ENCODE results near the gene CREG1.

Gene CREG1

DNA sequence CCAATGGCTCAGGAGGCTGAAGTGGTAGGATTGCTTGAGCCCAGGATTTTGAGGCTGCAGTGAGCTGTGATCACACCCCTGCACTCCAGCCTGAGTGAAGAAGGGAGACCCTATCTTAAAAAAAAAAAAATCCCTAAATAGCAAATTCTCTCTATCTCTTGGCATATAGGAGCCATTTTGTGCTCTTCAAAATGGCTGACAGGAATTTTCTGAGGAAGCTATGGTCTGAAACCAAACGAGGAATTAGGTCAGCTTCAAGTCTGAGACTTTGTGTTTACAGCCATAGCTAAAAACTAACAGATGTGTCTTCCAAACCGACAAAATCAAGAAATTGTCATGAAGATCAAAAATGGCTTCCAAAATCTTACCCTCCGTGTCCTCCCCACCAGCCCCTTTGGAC lies 45.8 kb downstream of the CREG1 start:
- DNase-seq (ENCODE audit: low read depth in 2 of 2), result no peak

DNA sequence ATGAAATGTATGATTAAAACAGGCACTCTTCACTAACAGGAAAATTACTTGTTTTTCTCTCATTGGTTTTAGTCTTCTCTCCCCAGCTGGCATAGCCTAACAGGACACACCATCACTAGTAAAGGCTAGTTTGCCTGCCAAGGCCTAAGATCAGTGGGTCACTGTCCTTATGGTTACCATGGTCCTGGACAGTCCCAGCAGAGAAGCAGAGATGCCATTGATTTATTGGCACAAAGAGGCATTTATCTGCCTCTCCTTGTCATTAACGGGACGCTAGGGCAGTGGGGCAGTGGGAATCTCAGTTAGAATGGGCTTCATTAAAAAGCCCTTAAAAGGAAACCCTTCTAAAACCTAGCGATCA lies 49.1 kb downstream of the CREG1 start:
- no peak for DNase-seq (ENCODE audit: low read depth in 2 of 2)

DNA sequence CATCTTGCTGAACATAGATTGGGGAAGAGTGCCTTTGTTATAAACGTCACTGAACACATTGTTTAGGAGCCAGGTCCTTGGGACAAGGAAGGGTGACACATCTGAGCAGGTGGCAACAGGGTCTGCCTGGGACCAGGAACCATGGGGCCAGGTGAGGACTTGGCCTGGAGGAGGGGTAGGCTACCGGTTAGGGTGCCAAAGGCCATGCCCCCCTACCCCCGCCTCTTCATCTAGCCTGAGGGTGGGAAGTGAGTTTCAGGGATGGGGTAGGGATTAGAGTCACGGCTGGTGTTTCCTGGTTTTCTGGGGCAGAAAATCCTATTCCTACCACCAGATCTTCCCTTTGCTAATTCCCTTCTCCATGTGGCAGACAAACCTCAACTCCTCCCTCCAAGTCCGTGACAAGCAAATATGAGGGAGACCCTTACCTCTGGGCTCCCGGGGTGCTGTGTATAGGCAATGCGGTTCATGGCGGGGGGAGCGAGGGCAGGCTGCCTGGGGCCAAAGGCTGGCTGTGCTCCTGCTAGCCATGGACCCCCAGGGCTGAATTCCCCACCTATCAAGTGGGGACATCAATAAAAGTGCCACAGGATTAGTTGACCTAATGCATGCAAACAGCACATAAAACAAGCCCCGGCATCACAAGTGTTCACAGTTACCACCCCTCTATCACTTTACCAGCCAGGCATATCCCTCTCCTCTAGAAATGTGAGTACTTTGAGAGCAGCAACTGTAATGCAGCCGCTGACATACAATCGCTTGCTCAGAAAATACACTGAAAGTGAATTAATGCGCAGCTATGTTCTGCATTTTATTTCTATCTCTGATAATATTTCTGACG lies 49.7 kb downstream of the CREG1 start:
- DNase-seq (ENCODE audit: low read depth in 2 of 2), result no peak

DNA sequence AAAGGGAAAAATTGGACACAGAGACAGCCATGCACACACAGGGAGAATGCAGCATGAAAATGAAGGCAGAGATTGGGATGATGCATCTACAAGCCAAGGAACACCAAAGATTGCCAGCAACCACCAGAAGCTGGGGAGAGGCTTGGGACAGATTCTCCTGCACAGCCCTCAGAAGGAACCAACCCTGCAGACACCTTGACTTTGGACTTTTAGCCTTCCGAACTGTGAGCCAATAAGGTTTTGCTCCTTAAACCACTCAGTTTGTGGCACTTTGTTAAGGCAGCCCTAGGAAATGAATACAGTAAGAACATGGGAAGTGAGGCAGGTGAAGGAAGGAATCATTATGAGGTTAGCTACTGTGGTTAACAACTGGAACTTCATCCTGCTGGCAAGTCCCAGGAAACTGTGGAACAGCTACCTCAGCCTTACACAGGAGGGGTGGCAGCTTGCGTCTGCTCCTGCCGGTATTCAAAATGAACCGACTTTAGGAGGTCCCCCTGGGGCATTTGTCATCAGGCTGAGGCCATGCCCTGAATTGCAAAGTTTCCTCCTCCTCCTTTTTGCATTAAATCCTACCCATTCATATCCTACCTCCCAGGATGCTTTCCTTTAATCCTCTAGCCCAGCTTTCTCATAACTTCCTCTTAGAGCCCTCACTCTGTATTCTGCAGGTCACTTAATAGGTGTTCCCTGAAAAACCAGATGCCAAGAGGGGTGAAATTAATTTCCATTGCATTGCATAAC lies 50.7 kb downstream of the CREG1 start:
- DNase-seq (ENCODE audit: low read depth in 2 of 2), result no peak

DNA sequence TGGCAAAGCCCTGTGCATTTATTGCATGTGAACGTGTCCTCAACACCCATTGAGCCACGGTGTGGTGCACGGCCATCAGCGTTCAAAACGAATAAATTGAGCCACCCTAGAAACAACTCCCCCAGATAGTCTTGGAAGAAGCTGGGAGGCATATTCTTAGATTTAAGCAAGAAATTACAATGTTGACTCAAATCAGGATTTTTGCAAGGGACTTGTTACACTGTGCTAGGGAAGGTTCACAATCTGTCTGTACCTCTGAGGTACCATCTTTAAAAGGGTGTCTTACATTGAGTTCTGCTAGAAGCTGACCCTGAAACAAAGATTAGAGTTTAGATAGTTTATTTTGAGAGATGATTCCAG lies 51.4 kb downstream of the CREG1 start:
- no peak for DNase-seq (ENCODE audit: low read depth in 2 of 2)

DNA sequence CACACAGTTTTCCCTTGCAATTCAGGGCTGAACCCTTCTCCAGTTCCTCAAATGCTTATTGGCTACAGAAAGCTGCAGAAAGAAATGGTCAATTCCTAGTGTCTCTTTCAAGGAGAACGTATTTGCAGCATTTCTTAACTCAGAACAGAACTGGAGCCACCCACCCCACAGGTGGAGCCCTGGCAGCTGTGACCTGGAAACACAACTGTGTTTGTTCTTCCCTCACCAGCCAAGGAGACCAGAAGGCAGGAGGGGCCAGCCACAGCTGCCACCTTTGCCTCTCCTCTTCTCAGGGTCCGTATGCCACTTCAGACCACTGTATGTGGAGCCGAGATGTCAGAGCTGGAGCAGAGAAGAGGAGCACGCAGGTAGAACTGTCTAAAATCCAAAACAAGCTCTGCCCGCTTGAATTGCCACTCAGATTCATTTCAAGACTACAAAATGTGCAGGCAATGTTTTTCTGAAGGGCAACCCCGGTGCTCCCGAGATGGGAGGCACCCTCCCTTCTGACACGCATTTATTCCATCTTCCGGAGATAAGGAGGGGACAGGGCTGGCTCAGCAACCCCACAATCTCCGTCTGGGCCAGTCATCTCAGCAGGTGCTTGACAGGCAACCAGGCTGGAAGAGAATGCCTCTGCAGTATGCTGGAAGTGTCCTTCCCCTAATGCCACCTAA lies 51.9 kb downstream of the CREG1 start:
- DNase-seq (ENCODE audit: low read depth in 2 of 2), result peak in 1 of 2 donors; percentile 50

DNA sequence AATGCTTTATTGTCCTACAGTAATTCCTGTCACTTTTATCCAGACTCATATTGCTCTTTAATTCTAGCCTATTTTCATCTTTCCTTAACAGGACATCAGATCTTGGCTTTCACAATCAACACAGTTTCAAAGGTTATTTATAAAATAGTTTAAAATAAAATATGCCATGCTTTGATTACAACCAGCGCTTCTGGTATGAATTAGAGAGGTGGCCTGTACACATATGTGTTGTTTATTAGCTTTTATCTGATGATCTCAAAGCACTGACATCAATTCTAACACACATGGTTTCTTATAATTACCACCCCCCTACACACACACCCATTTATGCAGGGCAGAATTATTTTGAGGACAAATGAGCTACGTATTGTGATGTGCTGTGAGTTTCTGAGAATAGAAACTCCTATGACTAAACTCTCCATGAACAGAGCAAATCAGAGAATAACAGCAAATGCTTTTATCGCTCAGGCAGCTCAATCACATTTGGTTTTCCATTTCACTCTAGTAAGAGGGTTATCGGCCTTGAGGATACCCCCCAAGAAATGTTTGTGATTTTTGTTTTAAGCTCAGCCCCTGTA lies 53.2 kb downstream of the CREG1 start:
- no peak for DNase-seq (ENCODE audit: low read depth in 2 of 2)

DNA sequence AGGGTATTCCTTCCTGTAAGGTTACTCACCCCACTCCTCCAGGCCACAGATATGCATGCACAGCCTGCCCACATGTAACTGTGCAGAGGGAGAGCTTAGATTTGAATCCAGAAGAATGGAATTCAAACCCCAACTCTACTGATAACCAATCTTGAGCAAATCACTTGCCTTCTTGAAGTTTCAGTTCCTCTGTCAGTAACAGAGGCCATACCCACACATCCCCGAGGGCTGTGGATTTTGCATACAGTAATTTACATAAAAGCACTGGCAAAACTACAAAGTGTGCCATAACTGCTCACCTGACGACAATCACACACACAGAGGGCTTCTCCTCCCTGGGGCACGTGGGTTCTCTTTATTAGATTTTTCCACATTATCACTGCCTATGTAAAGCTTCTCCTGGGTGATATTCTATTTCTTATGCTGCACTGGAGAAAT lies 53.9 kb downstream of the CREG1 start:
- DNase-seq (ENCODE audit: low read depth in 2 of 2), result no peak

DNA sequence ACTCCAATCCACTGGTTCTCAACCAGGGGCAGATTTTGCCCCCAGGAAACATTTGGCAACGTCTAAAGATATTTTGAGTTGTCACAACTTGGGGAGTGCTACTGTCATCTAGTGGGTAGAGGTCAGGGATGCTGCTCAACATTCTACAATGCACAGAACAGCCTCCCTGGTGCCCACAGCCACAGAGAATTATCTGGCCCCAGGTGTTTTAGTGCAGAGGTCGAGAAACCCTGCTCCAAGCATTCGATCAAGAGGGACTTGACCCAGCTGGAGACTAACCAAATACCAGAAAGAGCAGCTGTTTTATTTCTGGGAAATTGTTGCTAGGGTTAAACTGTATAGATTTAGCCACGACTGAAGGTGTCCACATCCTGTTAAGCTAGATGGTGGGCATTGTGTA lies 54.5 kb downstream of the CREG1 start:
- no peak for DNase-seq (ENCODE audit: low read depth in 2 of 2)

DNA sequence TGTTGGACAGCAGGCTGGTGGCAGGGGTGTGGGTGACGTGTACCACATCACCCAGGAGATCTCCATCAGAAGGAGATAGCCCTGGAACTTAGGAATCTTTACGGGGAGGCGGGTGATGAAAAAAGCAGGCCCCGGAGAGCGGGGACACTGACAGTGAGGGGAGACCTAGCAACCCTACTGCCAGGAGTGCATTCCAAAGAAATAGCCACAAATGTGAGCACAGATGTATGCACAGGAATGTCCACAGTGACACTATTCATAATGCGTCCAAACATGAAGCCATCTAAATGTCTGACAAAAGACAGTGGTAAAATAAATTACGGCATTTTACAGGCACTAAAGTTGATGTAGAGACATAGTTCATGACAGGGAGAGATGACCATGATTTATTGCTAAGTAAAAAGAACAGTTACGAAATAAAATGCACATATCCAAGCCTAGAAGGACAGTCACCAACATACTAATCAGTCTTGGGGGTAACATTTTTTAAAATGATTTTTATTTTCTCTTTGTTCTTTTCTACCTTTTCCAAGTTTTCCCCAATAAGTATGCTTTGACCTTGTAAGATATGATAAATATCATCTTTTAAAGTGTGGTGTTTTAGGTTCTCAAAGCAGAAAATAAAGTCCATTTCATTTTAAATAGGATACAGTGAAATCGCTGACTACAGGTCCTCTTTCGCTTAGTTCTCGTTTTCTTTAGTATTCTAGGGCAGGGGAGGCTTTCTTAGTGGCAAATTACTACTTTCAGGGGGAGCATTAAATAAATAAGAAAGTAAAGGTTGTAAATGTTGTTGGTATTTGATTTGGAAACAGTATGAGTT lies 56.6 kb downstream of the CREG1 start:
- no peak for DNase-seq (ENCODE audit: low read depth in 2 of 2)

DNA sequence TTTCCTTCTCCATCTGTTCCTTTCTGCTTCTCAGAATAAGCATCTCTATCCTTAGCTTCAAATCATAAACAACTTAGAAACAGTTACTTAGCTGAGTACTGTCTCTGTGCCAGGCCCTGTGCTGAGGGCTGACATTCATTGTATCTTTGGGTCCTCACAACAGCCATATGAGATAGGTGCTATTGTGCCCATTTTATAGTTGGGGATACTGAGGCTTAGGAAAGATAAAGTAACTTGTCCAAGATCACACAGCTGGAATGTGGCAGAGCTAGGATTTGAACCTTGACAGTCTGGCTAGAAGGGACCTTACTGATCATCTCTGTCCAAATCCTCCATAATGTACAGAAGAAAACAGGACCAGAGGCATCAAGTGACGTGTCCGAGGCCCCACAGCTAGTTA lies 60.2 kb downstream of the CREG1 start:
- no peak for DNase-seq (ENCODE audit: low read depth in 2 of 2)

DNA sequence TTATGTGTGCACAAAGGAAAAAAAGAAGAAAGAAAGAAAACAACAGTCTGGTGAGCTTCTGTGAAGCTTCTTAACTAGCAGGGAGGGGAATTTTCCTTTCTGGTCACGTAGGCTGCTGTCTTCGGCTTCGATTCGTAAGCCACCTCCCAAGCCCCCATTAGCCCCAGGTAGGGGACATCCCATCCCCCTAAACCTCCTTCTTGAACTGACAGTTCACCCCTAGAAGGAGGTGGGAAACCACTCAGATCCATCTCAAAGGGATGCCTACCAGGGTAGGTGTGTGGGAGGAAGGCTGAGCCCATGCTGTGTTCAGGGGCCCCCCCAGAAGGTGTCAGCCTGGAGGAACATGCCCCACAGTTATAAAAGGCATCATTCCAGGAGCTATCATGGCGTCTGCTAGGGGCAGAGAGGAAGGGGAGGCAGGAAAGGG lies 61.1 kb downstream of the CREG1 start:
- peak in 1 of 2 donors; percentile 52 for DNase-seq (ENCODE audit: low read depth in 2 of 2)

DNA sequence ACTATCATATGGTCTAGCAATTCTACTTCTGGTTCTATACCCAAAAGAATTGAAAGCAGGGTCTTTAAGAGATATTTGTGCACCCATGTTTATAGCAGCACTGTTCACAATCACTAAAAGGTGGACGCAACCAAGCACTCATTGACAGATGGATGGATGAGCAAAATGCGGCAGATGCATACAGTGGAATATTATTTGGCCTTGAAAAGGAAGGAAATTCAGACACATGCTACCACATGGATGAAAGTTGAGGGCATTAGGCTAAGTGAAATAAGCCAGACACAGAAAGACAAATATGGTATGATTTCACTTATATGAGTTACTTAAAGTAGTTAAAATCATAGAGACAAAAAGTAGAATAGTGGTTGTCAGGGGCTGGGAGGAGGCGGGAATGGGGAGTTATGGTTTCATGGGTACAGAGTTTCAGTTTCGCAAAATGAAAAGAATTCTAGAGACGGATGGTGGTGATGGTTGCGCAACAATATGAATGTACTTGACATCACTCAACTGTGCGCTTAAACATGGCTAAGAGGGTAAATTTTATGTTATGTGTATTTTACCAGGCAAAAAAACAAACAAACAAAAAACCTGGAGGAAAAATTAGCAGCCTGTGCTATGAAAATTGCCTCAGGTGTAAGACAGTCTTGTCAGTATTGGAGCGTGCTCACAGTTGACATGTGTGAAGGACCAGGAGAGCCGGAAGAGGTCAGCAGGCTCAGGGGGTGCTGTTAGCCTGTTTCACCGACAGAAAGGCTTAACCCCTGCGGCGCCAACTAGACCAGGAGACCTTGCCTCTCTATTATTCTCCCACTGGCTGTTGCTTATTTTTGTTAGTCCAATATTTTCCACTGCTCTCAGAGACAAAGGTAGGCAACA lies 61.7 kb downstream of the CREG1 start:
- no peak for DNase-seq (ENCODE audit: low read depth in 2 of 2)
